Measurements from ENCODE around the gene ZNF787. TPM values are rescaled to one million over a fixed set of nuclear protein-coding genes. Genes with fewer than 3 reads are reported as not detected.

Gene ZNF787
- total and polyA plus RNA-seq, 4 donors = 6.6 to 25.5 (median 18.0) TPM

GRCh38 chr19:56086671-56087430 lies 34.2 kb downstream of the ZNF787 start:
- no peaks in the 10 kb centered on the region for H3K9me3 ChIP-seq (ENCODE audit: control insufficient read depth, low read length)
- ATAC-seq (ENCODE audit: low FRiP score) (peak; percentile 11), DNase-seq (no peak)
- intact Hi-C loops (cut with DNase I) = no loop called here
- 71 to 76% methylated on average over 49 of the region's 49 CpGs for WGBS, 2 donors
- H3K36me3 ChIP-seq (ENCODE audit: control insufficient read depth in 1 of 2, insufficient read depth in 2 of 2, low read length in 1 of 2) = peaks cover 0 to 7% of the 10 kb centered on the region in 2 donors
- H3K4me3 ChIP-seq (ENCODE audit: low read length in 2 of 2) = no peak overlapping the region
- no peak overlapping the region for H3K27ac ChIP-seq (ENCODE audit: low read depth in 1 of 2, low read length in 2 of 2)
- no peaks in the 10 kb centered on the region for H3K27me3 ChIP-seq (ENCODE audit: control insufficient read depth in 1 of 2, insufficient read depth in 2 of 2, low read length in 1 of 2)
- H3K4me1 ChIP-seq (ENCODE audit: control insufficient read depth in 1 of 2, insufficient read depth in 2 of 2, low read length in 2 of 2) = no peaks in the 10 kb centered on the region

- no peak for ATAC-seq (ENCODE audit: low FRiP score)
- intact Hi-C loops (cut with DNase I) = no loop called here
- H3K9me3 ChIP-seq (ENCODE audit: control insufficient read depth, low read length) = no peaks in the 10 kb centered on the region
- 91 to 94% methylated on average over 10 of the region's 10 CpGs for WGBS, 2 donors
- peaks cover 0 to 7% of the 10 kb centered on the region in 2 donors for H3K36me3 ChIP-seq (ENCODE audit: control insufficient read depth in 1 of 2, insufficient read depth in 2 of 2, low read length in 1 of 2)
- H3K4me1 ChIP-seq (ENCODE audit: control insufficient read depth in 1 of 2, insufficient read depth in 2 of 2, low read length in 2 of 2) = no peaks in the 10 kb centered on the region
- DNase-seq = no peak
- no peaks in the 10 kb centered on the region for H3K27me3 ChIP-seq (ENCODE audit: control insufficient read depth in 1 of 2, insufficient read depth in 2 of 2, low read length in 1 of 2)
- H3K27ac ChIP-seq (ENCODE audit: low read depth in 1 of 2, low read length in 2 of 2) = no peak overlapping the region
- no peak overlapping the region for H3K4me3 ChIP-seq (ENCODE audit: low read length in 2 of 2)
Measured at GRCh38 chr19:56085571-56086275, 35.4 kb downstream of the ZNF787 start.

- DNase-seq = peak in 1 of 2 donors; percentile 61
- Histone ChIP-seq H3K36me3 (ENCODE audit: control insufficient read depth in 1 of 2, insufficient read depth in 2 of 2, low read length in 1 of 2) (peaks cover 0 to 7% of the 10 kb centered on the region in 2 donors), H3K27ac (ENCODE audit: low read depth in 1 of 2, low read length in 2 of 2) (no peak overlapping the region), H3K4me1 (ENCODE audit: control insufficient read depth in 1 of 2, insufficient read depth in 2 of 2, low read length in 2 of 2) (no peaks in the 10 kb centered on the region), H3K9me3 (ENCODE audit: control insufficient read depth, low read length) (no peaks in the 10 kb centered on the region), H3K27me3 (ENCODE audit: control insufficient read depth in 1 of 2, insufficient read depth in 2 of 2, low read length in 1 of 2) (no peaks in the 10 kb centered on the region), H3K4me3 (ENCODE audit: low read length in 2 of 2) (no peak overlapping the region)
- 78 to 81% methylated on average over 18 of the region's 18 CpGs for WGBS, 2 donors
- ATAC-seq (ENCODE audit: low FRiP score) = no peak
- intact Hi-C loops (cut with DNase I) = no loop called here
Measured at GRCh38 chr19:56084835-56085536, 36.1 kb downstream of the ZNF787 start.

GRCh38 chr19:56083668-56084067 lies 37.4 kb downstream of the ZNF787 start:
- H3K27me3 ChIP-seq (ENCODE audit: control insufficient read depth in 1 of 2, insufficient read depth in 2 of 2, low read length in 1 of 2) = no peaks in the 10 kb centered on the region

GRCh38 chr19:56080669-56081401 lies 40.3 kb downstream of the ZNF787 start:
- peaks cover 0 to 2% of the 10 kb centered on the region in 2 donors for H3K36me3 ChIP-seq (ENCODE audit: control insufficient read depth in 1 of 2, insufficient read depth in 2 of 2, low read length in 1 of 2)
- no peaks in the 10 kb centered on the region for H3K27me3 ChIP-seq (ENCODE audit: control insufficient read depth in 1 of 2, insufficient read depth in 2 of 2, low read length in 1 of 2)
- ATAC-seq (ENCODE audit: low FRiP score) = peak; percentile 76
- H3K4me3 ChIP-seq (ENCODE audit: low read length in 2 of 2) = no peak overlapping the region
- intact Hi-C loops (cut with DNase I) = no loop called here
- H3K4me1 ChIP-seq (ENCODE audit: control insufficient read depth in 1 of 2, insufficient read depth in 2 of 2, low read length in 2 of 2) = no peaks in the 10 kb centered on the region
- H3K27ac ChIP-seq (ENCODE audit: low read depth in 1 of 2, low read length in 2 of 2) = no peak overlapping the region
- WGBS, 2 donors = 3 to 6% methylated on average over 36 of the region's 36 CpGs
- no peaks in the 10 kb centered on the region for H3K9me3 ChIP-seq (ENCODE audit: control insufficient read depth, low read length)
- DNase-seq = peak; percentile 85 to 93

More at GRCh38 chr19:56083668-56084067, 37.4 kb downstream of the ZNF787 start:
- Histone ChIP-seq H3K27ac (ENCODE audit: low read depth in 1 of 2, low read length in 2 of 2) (no peak overlapping the region), H3K9me3 (ENCODE audit: control insufficient read depth, low read length) (no peaks in the 10 kb centered on the region), H3K36me3 (ENCODE audit: control insufficient read depth in 1 of 2, insufficient read depth in 2 of 2, low read length in 1 of 2) (peaks cover 0 to 6% of the 10 kb centered on the region in 2 donors), H3K4me3 (ENCODE audit: low read length in 2 of 2) (no peak overlapping the region), H3K4me1 (ENCODE audit: control insufficient read depth in 1 of 2, insufficient read depth in 2 of 2, low read length in 2 of 2) (no peaks in the 10 kb centered on the region)
- intact Hi-C loops (cut with DNase I) = loop anchor here in 1 of 2 donors (2.0 kb wide), 1 partner anchor 59 kb away; no protein-coding TSS in a partner anchor
- WGBS, 2 donors = 63 to 65% methylated on average over 9 of the region's 9 CpGs
- no peak for ATAC-seq (ENCODE audit: low FRiP score)
- no peak for DNase-seq

- 48 to 53% methylated on average over 6 to 7 of the region's 7 CpGs for WGBS, 2 donors
- DNase-seq (no peak), ATAC-seq (ENCODE audit: low FRiP score) (no peak)
- Histone ChIP-seq H3K4me1 (ENCODE audit: control insufficient read depth in 1 of 2, insufficient read depth in 2 of 2, low read length in 2 of 2) (no peaks in the 10 kb centered on the region), H3K36me3 (ENCODE audit: control insufficient read depth in 1 of 2, insufficient read depth in 2 of 2, low read length in 1 of 2) (no peaks in the 10 kb centered on the region), H3K27me3 (ENCODE audit: control insufficient read depth in 1 of 2, insufficient read depth in 2 of 2, low read length in 1 of 2) (no peaks in the 10 kb centered on the region), H3K9me3 (ENCODE audit: control insufficient read depth, low read length) (no peaks in the 10 kb centered on the region), H3K27ac (ENCODE audit: low read depth in 1 of 2, low read length in 2 of 2) (no peak overlapping the region), H3K4me3 (ENCODE audit: low read length in 2 of 2) (no peak overlapping the region)
- intact Hi-C loops (cut with DNase I) = loop anchor here in 1 of 2 donors (5.0 kb wide), 2 partner anchors 93 to 273 kb away; no protein-coding TSS in a partner anchor
Measured at GRCh38 chr19:56079609-56080008, 41.5 kb downstream of the ZNF787 start.

GRCh38 chr19:56076498-56076897 lies 44.6 kb downstream of the ZNF787 start:
- ATAC-seq (ENCODE audit: low FRiP score) = no peak
- no peaks in the 10 kb centered on the region for H3K4me1 ChIP-seq (ENCODE audit: control insufficient read depth in 1 of 2, insufficient read depth in 2 of 2, low read length in 2 of 2)
- WGBS, 2 donors = 3 to 5% methylated on average over 5 of the region's 5 CpGs
- H3K27me3 ChIP-seq (ENCODE audit: control insufficient read depth in 1 of 2, insufficient read depth in 2 of 2, low read length in 1 of 2) = no peaks in the 10 kb centered on the region
- H3K27ac ChIP-seq (ENCODE audit: low read depth in 1 of 2, low read length in 2 of 2) = no peak overlapping the region
- no peak overlapping the region for H3K4me3 ChIP-seq (ENCODE audit: low read length in 2 of 2)
- no peaks in the 10 kb centered on the region for H3K36me3 ChIP-seq (ENCODE audit: control insufficient read depth in 1 of 2, insufficient read depth in 2 of 2, low read length in 1 of 2)
- H3K9me3 ChIP-seq (ENCODE audit: control insufficient read depth, low read length) = no peaks in the 10 kb centered on the region
- intact Hi-C loops (cut with DNase I) = loop anchor here (2.0 to 5.0 kb wide), 3 partner anchors 96 to 276 kb away; no protein-coding TSS in a partner anchor
- no peak for DNase-seq

GRCh38 chr19:56071151-56071550 lies 49.9 kb downstream of the ZNF787 start:
- H3K27me3 ChIP-seq (ENCODE audit: control insufficient read depth in 1 of 2, insufficient read depth in 2 of 2, low read length in 1 of 2) = no peaks in the 10 kb centered on the region
- WGBS, 2 donors = 65 to 68% methylated on average over 4 of the region's 4 CpGs
- no peak overlapping the region for H3K4me3 ChIP-seq (ENCODE audit: low read length in 2 of 2)
- DNase-seq = no peak
- intact Hi-C loops (cut with DNase I) = no loop called here
- H3K36me3 ChIP-seq (ENCODE audit: control insufficient read depth in 1 of 2, insufficient read depth in 2 of 2, low read length in 1 of 2) = no peaks in the 10 kb centered on the region
- H3K9me3 ChIP-seq (ENCODE audit: control insufficient read depth, low read length) = no peaks in the 10 kb centered on the region
- no peak for ATAC-seq (ENCODE audit: low FRiP score)
- H3K27ac ChIP-seq (ENCODE audit: low read depth in 1 of 2, low read length in 2 of 2) = no peak overlapping the region
- no peaks in the 10 kb centered on the region for H3K4me1 ChIP-seq (ENCODE audit: control insufficient read depth in 1 of 2, insufficient read depth in 2 of 2, low read length in 2 of 2)

Data from aorta (tissue), 5 donors.